IMR-90 (cell line): ENCODE data around the gene EPGN. TPM values are rescaled to one million over a fixed set of nuclear protein-coding genes. Genes with fewer than 3 reads are reported as not detected.

Experiments used
- ATAC-seq: fragments of 200-7000 bp; cut with Tn5 transposase; 2 replicates; pipeline ENCODE4 v1.9.1; 2020; ENCODE audit warnings: low read depth, mild to moderate bottlenecking, moderate library complexity
- BruUV-seq: library from RNA; stranded (reverse); fragments of 400-500 nt; replicated peaks from 2 replicates; lab custom pipeline; 2021; lab: Mats Ljungman, UMichigan
- CTCF ChIA-PET: fragments of 300-600 bp; formaldehyde crosslinking; extraction: SDS; loops from one replicate; lab custom pipeline; 2021; ENCODE audit warnings: antibody characterized with exemption; lab: Yijun Ruan, JAX
- POLR2A ChIA-PET: fragments of 300-600 bp; sonication (Branson Sonifier 250); formaldehyde crosslinking; loops from one replicate; lab custom pipeline; 2022; ENCODE audit warnings: antibody characterized with exemption; ENCODE audit not compliant: unreplicated experiment; lab: Charles Lee
- DNase-seq: peaks from one replicate; pipeline ENCODE4 v3.0.0; 2013
- H2AFZ ChIP-seq: replicated peaks from 2 replicates; pipeline ENCODE3; 2013; ENCODE audit warnings: low read length, mild to moderate bottlenecking; ENCODE audit not compliant: poor library complexity
- H2AK5ac ChIP-seq: 2 replicates; pipeline ENCODE4 v1.6.1; 2013; ENCODE audit warnings: low read depth, low read length, inconsistent platforms
- H2AK9ac ChIP-seq: replicated peaks from 2 replicates; pipeline ENCODE3; 2013; ENCODE audit warnings: mild to moderate bottlenecking, low read depth, low read length, moderate library complexity; ENCODE audit not compliant: poor library complexity
- H2BK120ac ChIP-seq: 2 replicates; pipeline ENCODE4 v1.6.1; 2013; ENCODE audit warnings: low read depth, low read length, inconsistent platforms
- H2BK15ac ChIP-seq: 3 replicates; pipeline ENCODE4 v1.6.1; 2013; ENCODE audit warnings: low read depth, low read length, inconsistent platforms
- H2BK20ac ChIP-seq: 2 replicates; pipeline ENCODE4 v1.6.1; 2013; ENCODE audit warnings: low read depth, mild to moderate bottlenecking, inconsistent platforms, low read length, moderate library complexity
- H2BK5ac ChIP-seq: 2 replicates; pipeline ENCODE4 v1.6.1; 2013; ENCODE audit warnings: mild to moderate bottlenecking, low read depth, low read length, inconsistent platforms; ENCODE audit not compliant: poor library complexity, severe bottlenecking
- H3K14ac ChIP-seq: replicated peaks from 2 replicates; pipeline ENCODE4 v1.6.1; 2013; ENCODE audit warnings: low read depth, low read length, inconsistent platforms
- H3K18ac ChIP-seq: 2 replicates; pipeline ENCODE4 v1.6.1; 2013; ENCODE audit warnings: low read depth, low read length, control low read depth
- H3K23ac ChIP-seq: 2 replicates; pipeline ENCODE4 v1.6.1; 2013; ENCODE audit warnings: low read depth, low read length, inconsistent platforms
- H3K27ac ChIP-seq: 2 replicates; pipeline ENCODE4 v1.5.1; 2013; ENCODE audit warnings: mild to moderate bottlenecking, control low read depth, low read length; ENCODE audit not compliant: insufficient read depth
- H3K27me3 ChIP-seq: 2 replicates; pipeline ENCODE4 v1.6.1; 2013; ENCODE audit warnings: low read length; ENCODE audit not compliant: control insufficient read depth, insufficient read depth
- H3K36me3 ChIP-seq: 2 replicates; pipeline ENCODE4 v1.6.1; 2013; ENCODE audit warnings: low read length, mixed read lengths; ENCODE audit not compliant: control insufficient read depth, insufficient read depth
- H3K4ac ChIP-seq: 2 replicates; pipeline ENCODE4 v1.6.1; 2013; ENCODE audit warnings: low read depth, low read length, inconsistent platforms
- H3K4me1 ChIP-seq: 2 replicates; pipeline ENCODE4 v1.6.1; 2013; ENCODE audit warnings: low read length, mixed read lengths; ENCODE audit not compliant: control insufficient read depth, insufficient read depth
- H3K4me2 ChIP-seq: 2 replicates; pipeline ENCODE4 v1.6.1; 2013; ENCODE audit warnings: low read depth, mild to moderate bottlenecking, control low read depth, low read length, moderate library complexity
- H3K4me3 ChIP-seq: 2 replicates; pipeline ENCODE4 v1.5.1; 2013; ENCODE audit warnings: low read depth, mild to moderate bottlenecking, control low read depth, low read length, moderate library complexity; ENCODE audit not compliant: insufficient read depth
- H3K56ac ChIP-seq: 2 replicates; pipeline ENCODE4 v1.6.1; 2013; ENCODE audit warnings: low read length, inconsistent platforms; ENCODE audit not compliant: insufficient read depth; ENCODE audit errors: extremely low read depth
- H3K79me1 ChIP-seq, 2 experiments: 2 replicates each; pipeline ENCODE4 v1.6.1; 2013; ENCODE audit warnings: low read length in 2 of 2, inconsistent platforms in 1 of 2, low read depth in 1 of 2
- H3K9ac ChIP-seq: 2 replicates; pipeline ENCODE4 v1.6.1; 2013; ENCODE audit warnings: low read depth, low read length, control low read depth
- H3K9me1 ChIP-seq: 2 replicates; pipeline ENCODE4 v1.6.1; 2013; ENCODE audit warnings: low read length, inconsistent platforms; ENCODE audit not compliant: insufficient read depth
- H3K9me3 ChIP-seq: 2 replicates; pipeline ENCODE4 v1.6.1; 2013; ENCODE audit warnings: low read length; ENCODE audit not compliant: control insufficient read depth, insufficient read depth
- H4K20me1 ChIP-seq: 2 replicates; pipeline ENCODE4 v1.6.1; 2013; ENCODE audit warnings: low read length, inconsistent platforms; ENCODE audit not compliant: insufficient read depth
- H4K5ac ChIP-seq: 2 replicates; pipeline ENCODE4 v1.6.1; 2013; ENCODE audit warnings: mild to moderate bottlenecking, low read depth, low read length, control low read depth
- H4K8ac ChIP-seq, 2 experiments: 2 replicates each; pipeline ENCODE4 v1.6.1; 2013; ENCODE audit warnings: low read depth in 2 of 2, low read length in 2 of 2, control low read depth in 1 of 2, inconsistent platforms in 1 of 2
- H4K91ac ChIP-seq: 2 replicates; pipeline ENCODE4 v1.6.1; 2013; ENCODE audit warnings: low read depth, low read length, inconsistent platforms; ENCODE audit not compliant: insufficient read depth
- BHLHE40 ChIP-seq: fragments of 150-350 bp; IDR thresholded peaks from 2 replicates; pipeline ENCODE4 v1.6.1; 2016; ENCODE audit warnings: mild to moderate bottlenecking, low read depth, low read length
- CEBPB ChIP-seq: IDR thresholded peaks from 2 replicates; pipeline ENCODE4 v1.6.1; 2012; ENCODE audit warnings: low read depth, low read length, improper control_type of control experiment
- CHD1 ChIP-seq: IDR thresholded peaks from 2 replicates; pipeline ENCODE4 v1.6.1; 2012; ENCODE audit warnings: low read depth, low read length, improper control_type of control experiment
- CTCF ChIP-seq: conservative IDR thresholded peaks from 2 replicates; pipeline ENCODE4 v1.5.1; 2012; ENCODE audit warnings: mild to moderate bottlenecking, low read depth, low read length, improper control_type of control experiment
- ELK1 ChIP-seq: fragments of 150-350 bp; IDR thresholded peaks from 2 replicates; pipeline ENCODE4 v1.6.1; 2016; ENCODE audit warnings: low read depth, mild to moderate bottlenecking, low read length, moderate library complexity, borderline replicate concordance
- FOS ChIP-seq: fragments of 150-350 bp; IDR thresholded peaks from 2 replicates; pipeline ENCODE4 v1.6.1; 2016; ENCODE audit warnings: low read depth, low read length
- MAFK ChIP-seq: IDR thresholded peaks from 2 replicates; pipeline ENCODE4 v1.6.1; 2012; ENCODE audit warnings: low read depth, low read length, improper control_type of control experiment
- MAZ ChIP-seq: IDR thresholded peaks from 2 replicates; pipeline ENCODE4 v1.6.1; 2012; ENCODE audit warnings: low read depth, mild to moderate bottlenecking, low read length, improper control_type of control experiment, moderate library complexity, borderline replicate concordance
- MXI1 ChIP-seq: IDR thresholded peaks from 2 replicates; pipeline ENCODE4 v1.6.1; 2012; ENCODE audit warnings: low read depth, mild to moderate bottlenecking, low read length, moderate library complexity, borderline replicate concordance
- POLR2A ChIP-seq: IDR thresholded peaks from 2 replicates; pipeline ENCODE4 v1.6.1; 2012; ENCODE audit warnings: mild to moderate bottlenecking, low read depth, low read length
- RAD21 ChIP-seq: IDR thresholded peaks from 2 replicates; pipeline ENCODE4 v1.6.1; 2012; ENCODE audit warnings: low read length, improper control_type of control experiment
- RCOR1 ChIP-seq: IDR thresholded peaks from 2 replicates; pipeline ENCODE4 v1.6.1; 2012; ENCODE audit warnings: mild to moderate bottlenecking, low read length, improper control_type of control experiment; ENCODE audit not compliant: insufficient replicate concordance
- RFX5 ChIP-seq: IDR thresholded peaks from 2 replicates; pipeline ENCODE4 v1.8.0; 2012; ENCODE audit warnings: low read depth, mild to moderate bottlenecking, low read length, moderate library complexity
- USF2 ChIP-seq: fragments of 150-350 bp; IDR thresholded peaks from 2 replicates; pipeline ENCODE4 v1.6.1; 2017; ENCODE audit warnings: mild to moderate bottlenecking, antibody characterized with exemption, low read length, low read depth
- WGBS, 2 experiments: methylation state at CpG; one replicate each; pipeline versions ENCODE4 v1.1.5 to v1.1.7; 2013; ENCODE audit warnings: missing lambda C conversion rate in 2 of 2; ENCODE audit not compliant: insufficient read length in 1 of 2; ENCODE audit errors: extremely low coverage in 2 of 2; 5-methylcytosine and 5-hydroxymethylcytosine counted together
- dilution Hi-C: fragments of 300-500 bp; cut with HindIII; formaldehyde crosslinking; loops from one replicate; pipeline ENCODE4 v1.14.3; 2018; ENCODE audit warnings: low sequenced_read_pairs; ENCODE audit not compliant: unreplicated experiment
- in situ Hi-C: fragments of 300-500 bp; cut with MboI; formaldehyde crosslinking; loops from 3 replicates; pipeline ENCODE4 v1.14.3; 2019; ENCODE audit warnings: low sequenced_read_pairs, inconsistent platforms, mixed read lengths
- intact Hi-C: fragments of 100-400 bp; cut with micrococcal nuclease; formaldehyde crosslinking; loops from 2 replicates; pipeline ENCODE4 v1.10.0; 2022
- polyA plus RNA-seq, 3 experiments: library from polyadenylated mRNA; depleted of rRNA; stranded (reverse); fragments of >200 nt; gene quantifications; 2 replicates each; pipeline ENCODE4 v1.2.3, GENCODE V29; 2012; ENCODE audit warnings: low replicate concordance in 1 of 3
- total RNA-seq: library from RNA; depleted of rRNA; stranded (reverse); fragments of >200 nt; gene quantifications from 2 replicates; pipeline ENCODE4 v1.2.3, GENCODE V29; 2012

The EPGN gene
- total and polyA plus RNA-seq, 2 of the 4 experiments (the other 2 are of a cell fraction), result 0.18 TPM; not detected in 1

- DNase-seq, result peak; percentile 51
Observed at GRCh38 chr4:74283614-74284013, 24.7 kb upstream of the EPGN start.

More at GRCh38 chr4:74283614-74284013, 24.7 kb upstream of the EPGN start:
- H4K8ac ChIP-seq, result no peak overlapping the region
- H2AFZ ChIP-seq, result no peak overlapping the region
- no CpG with 5 or more reads among the region's 2 CpGs for WGBS, 2 experiments
- no peak overlapping the region for H2BK15ac ChIP-seq
- no peak overlapping the region for H4K5ac ChIP-seq
- H2BK120ac ChIP-seq, result peak overlapping the region; percentile 17; the same call in 1 of the 2 replicates
- ChIA-PET POLR2A (no interaction called here), CTCF (no interaction called here)
- no peak overlapping the region for H2BK20ac ChIP-seq
- peak overlapping the region; percentile 57; the same call in 1 of the 2 replicates for H3K18ac ChIP-seq
- no peak overlapping the region for H3K56ac ChIP-seq
- peak overlapping the region; percentile 25; the same call in 1 of the 2 replicates for H3K23ac ChIP-seq
- in situ Hi-C loops (no loop called here), dilution Hi-C loops (no loop called here), intact Hi-C loops (no loop called here)
- no peak overlapping the region for H3K4ac ChIP-seq
- H3K9ac ChIP-seq, result no peak overlapping the region
- no peaks in the 10 kb centered on the region for H4K20me1 ChIP-seq
- no peaks in the 10 kb centered on the region for H3K27me3 ChIP-seq
- ATAC-seq, result peak; percentile 64
- no peak overlapping the region for H2AK9ac ChIP-seq
- H3K36me3 ChIP-seq, result no peaks in the 10 kb centered on the region
- peaks cover 6% of the 10 kb centered on the region; the same call in 1 of the 2 replicates for H3K9me1 ChIP-seq
- no peaks in the 10 kb centered on the region for H3K9me3 ChIP-seq
- H3K27ac ChIP-seq, result no peak overlapping the region
- H4K91ac ChIP-seq, result no peak overlapping the region
- H3K14ac ChIP-seq, result 0 out of 2 replicates have a peak overlapping the region, but pooled peaks have one; percentile 5
- no peaks in the 10 kb centered on the region for H3K79me1 ChIP-seq
- TF ChIP-seq ELK1 (no peak), RCOR1 (no peak), MAZ (no peak), POLR2A (no peak), CTCF (no peak), RFX5 (no peak), RAD21 (no peak), MXI1 (no peak), BHLHE40 (no peak), FOS (no peak), USF2 (no peak), CEBPB (no peak), MAFK (no peak), CHD1 (no peak)
- peaks cover 4% of the 10 kb centered on the region for H3K4me1 ChIP-seq
- H3K4me3 ChIP-seq, result no peak overlapping the region
- no peak overlapping the region for H2BK5ac ChIP-seq
- peak overlapping the region; percentile 73 for H3K4me2 ChIP-seq
- no TSS peak for BruUV-seq
- no peak overlapping the region for H2AK5ac ChIP-seq
